ENCODE measurements around the gene RSRC1. TPM values are rescaled to one million over a fixed set of nuclear protein-coding genes. Genes with fewer than 3 reads are reported as not detected.
"Not testable (repeated sequence)": the region's sequence is repeated elsewhere in the genome, so short reads cannot be mapped to it uniquely, and the experiment has no call there.

RSRC1 gene
- total RNA-seq, 1 donor from 2014 or later, result 24.3 TPM

DNA sequence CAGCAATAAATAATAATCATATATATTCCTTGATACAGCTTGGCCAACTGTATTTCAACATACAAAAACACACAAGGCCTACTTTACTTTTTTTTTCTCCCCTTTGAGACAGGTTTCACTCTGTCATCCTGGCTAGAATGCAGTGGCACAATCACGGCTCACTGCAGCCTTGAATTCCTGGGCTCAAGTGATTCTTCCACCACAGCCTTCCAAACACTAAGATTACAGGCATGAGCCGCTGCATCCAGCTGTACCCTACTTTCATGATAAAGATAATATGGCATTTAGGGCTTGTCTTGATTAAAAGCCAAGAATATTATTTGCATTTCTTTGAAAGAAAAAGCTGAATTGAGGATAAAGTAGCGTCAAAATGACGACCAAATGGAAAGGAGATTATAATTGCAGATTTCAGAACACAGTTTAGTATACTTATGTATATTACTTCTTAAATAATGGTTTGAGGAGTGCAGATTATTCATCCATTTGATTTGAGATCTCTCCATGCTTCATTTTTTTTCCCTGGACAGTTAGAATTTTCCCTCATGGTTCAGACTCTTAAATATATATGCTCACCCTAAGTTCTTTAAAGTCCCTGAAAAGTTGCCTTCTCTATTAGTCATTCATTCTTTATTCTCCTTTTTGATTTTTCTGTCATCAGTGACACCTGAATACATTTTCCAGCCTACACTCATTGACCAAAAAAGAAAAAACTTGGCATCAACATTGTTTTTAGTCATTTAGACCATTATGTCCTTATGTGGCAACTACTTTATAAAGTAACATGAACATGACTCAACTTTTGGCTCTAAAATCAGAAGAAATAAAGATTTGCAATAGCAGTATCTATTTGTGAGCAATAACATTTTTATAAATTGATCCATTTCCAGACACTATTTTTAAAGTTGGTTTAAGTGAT lies 412.6 kb downstream of the RSRC1 start:
- DNase-seq (ENCODE audit: low read depth in 2 of 2), result peak in 1 of 2 donors; percentile 1

DNA sequence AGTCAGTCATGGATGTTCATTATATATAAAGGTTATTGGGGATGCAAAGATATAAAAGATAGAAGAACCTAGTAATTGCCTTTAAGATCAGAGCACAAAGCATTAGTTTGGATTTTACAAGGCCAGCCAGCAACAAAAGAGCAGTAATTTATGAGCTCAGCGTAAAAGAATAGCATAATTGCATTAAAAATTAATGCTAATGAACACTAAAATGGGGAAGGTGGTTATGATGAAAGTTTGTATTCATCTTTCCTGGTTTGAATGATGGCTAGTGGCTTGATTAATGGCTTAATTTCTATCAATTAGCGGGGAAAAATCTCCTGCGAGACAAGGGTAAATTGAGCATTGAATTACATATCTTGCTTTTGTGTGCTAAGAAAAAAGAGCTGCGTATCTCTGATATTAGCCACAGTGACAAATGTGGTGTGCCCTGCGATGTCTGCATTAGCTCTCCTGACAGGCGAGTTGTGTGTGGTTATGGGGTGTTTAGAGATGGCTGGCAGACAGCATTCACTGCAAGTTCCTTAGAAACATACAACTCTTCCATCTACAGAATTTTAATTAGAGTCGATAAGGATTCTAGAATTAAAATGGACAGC lies 418.3 kb downstream of the RSRC1 start:
- DNase-seq (ENCODE audit: low read depth in 2 of 2), result no peak

DNA sequence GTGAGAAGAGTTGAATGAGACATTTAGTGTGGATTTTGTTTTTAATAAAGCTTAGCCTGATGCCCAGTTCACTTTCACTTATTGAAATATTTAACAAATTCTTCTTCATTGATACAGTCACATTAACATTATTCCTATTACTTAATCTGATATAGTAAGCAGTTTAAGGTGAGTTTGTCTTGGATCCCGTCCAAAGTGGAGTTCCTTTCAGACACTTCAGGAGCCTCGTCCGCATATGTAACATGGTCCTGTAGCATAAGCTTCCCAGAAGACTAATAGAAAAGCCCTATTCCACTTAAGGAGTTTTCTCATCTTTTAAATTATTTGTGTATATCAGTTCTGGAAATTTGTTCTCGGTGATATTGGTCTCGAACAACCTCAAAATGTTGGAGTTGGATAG lies 421.4 kb downstream of the RSRC1 start:
- DNase-seq (ENCODE audit: low read depth in 2 of 2), result peak in 1 of 2 donors; percentile 28

DNA sequence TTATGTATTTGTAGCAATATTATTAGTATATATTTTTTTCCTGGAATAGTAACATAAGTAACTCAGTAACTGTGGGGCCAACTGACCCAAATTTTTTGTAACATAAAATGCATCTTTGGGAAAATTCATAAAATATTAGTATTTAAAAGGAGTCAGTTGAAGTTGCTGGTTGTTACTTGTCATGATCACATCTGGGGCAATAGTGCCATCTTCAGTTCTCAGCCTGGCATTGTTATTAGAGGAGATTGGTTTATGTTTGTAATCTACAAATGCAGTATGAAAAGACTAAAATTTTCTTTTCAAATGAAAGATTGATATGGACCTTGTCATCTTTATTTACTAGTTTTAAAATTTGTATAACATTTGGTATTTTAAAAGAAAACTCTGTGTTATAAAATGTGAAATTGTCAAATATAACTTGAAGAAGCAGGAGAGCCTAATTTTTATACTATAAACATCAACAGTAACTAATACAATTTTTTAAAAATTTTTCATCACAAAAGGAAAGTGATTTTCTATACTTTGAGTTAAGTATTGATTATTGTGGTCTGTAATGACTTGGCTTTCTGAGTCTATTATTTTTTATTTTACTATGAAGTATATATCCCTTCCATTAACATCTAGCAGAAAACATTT lies 422.3 kb downstream of the RSRC1 start:
- DNase-seq (ENCODE audit: low read depth in 2 of 2), result peak; percentile 35 to 69

DNA sequence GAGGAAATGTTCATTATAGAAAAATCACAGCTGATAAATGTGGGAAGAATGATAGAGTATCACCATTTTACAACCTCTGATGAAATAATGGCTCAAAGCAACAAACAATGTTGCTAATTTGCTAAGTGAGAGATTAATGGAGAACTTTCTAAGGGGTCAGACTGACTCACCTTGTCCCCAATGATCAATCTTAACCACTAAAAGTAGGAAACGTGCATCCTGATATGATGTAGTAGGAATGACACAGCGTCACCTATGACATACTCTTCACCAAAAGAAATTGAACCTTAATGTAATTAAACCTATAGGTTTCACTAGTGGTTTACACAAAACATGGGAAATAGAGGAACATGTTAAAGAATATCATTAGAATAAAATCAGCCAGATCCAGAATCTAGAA lies 426.0 kb downstream of the RSRC1 start:
- no peak for DNase-seq (ENCODE audit: low read depth in 2 of 2)

DNA sequence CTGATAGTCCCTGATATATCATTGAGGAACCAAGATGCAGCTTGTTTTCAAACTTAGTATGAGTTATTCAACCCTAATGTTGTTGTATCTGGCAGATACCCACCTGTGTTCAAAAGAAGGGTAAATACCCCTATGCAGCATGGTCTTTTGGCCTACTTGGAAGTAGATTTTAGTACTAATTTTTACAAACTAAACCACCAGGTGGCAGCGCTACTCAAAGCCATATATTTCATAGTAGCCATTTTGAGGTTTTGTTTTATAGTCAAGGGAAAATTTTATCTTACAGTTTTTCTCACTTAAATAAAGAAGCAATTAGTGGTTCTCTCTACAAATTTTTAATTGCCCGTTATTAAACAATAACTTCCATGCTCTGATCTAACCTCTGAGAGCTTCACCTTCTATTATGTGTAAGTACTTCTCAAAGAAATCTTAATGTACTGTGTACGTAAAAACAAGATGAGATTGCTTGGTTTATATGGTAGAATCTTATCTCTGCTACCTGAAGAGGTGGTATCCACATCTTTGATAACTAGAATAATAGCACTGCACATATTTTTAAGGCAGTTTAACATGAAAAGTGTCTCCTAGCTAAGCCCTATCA lies 429.6 kb downstream of the RSRC1 start:
- peak; percentile 67 for DNase-seq (ENCODE audit: low read depth in 2 of 2)

DNA sequence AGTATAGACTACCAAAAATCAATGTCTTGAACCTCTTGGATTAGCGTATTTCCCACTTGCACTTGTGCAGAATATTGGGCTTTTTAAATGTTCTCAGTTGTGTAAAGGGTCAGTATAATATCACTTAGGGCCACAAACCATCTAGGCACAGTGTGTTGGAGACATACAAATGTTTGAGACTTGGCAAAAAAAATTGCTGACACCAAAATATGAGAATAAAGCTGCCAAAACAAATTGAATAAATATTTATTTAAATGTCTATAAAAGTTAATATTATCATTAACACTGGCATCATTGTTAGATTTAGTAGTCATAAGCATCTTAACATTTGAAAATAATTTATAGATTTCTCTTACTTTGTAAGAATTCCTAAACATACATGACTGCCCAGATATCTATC lies 430.2 kb downstream of the RSRC1 start:
- no peak for DNase-seq (ENCODE audit: low read depth in 2 of 2)

DNA sequence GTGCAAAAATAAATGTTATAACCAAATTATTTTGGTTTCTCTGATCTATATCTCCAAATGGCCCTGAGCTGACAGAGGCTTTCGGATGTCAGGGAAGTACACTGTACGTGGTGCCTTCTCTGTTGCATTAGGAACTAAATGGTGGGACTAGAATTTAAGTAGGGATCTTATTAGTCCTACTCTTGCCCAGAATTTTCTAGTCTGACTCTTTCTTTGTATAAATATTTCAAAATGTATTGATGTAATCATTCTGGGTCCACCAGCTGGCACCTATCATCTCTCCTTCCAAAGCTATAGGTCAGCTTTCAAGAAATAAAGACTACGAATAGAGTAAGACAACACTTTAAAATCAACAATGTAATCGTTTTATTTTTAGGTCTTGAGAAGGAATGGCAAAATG lies 438.8 kb downstream of the RSRC1 start:
- DNase-seq (ENCODE audit: low read depth in 2 of 2), result no peak

DNA sequence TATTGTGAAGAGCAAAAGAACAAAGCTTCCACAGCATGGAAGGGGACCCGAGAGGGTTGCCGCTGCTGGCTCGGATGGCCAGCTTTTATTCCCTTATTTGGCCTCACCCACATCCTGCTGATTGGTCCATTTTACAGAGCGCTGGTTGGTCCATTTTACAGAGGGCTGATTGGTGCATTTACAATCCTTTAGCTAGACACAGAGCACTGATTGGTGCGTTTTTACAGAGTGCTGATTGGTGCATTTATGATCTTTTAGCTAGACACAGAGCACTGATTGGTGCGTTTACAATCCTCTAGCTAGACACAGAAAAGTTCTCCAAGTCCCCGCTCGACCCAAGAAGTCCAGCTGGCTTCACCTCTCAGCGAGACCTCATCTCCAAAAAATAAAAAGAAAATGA lies 440.0 kb downstream of the RSRC1 start:
- not testable (repeated sequence) for DNase-seq (ENCODE audit: low read depth in 2 of 2)

DNA sequence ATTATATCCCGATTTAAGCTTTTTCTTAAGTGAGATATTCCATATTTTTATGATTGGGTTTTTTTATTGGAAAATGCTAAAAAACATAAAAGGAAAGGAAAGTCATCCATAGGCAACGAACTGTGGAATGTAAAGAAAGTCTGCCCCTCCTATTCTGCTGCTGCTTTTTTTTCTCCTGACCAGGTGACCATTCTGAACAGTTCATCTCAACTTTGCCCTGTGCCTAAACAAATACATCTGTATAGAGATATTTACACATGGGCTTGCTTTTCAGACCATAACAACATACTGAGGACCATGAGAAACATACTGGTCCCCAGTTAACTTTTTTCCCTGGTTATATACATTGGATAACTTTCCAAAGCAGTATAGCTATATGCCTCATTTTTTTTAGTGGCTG lies 442.2 kb downstream of the RSRC1 start:
- no peak for DNase-seq (ENCODE audit: low read depth in 2 of 2)

DNA sequence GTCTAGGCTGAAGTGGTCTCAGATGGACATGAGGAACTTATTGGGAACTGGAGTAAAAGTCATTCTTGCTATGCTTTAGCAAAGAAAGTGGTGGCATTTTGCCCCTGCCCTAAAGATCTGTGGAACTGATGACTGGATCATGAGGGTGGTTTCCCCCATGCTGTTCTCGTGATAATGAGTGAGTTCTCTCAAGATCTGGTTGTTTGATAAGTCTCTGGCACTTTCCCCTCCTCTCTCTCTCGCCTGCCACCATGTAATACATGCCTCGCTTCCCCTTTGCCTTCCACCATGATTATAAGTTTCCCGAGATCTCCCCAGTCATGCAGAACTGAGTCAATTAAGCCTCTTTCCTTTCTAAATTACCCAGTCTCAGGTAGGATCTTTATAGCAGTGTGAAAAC lies 449.6 kb downstream of the RSRC1 start:
- DNase-seq (ENCODE audit: low read depth in 2 of 2), result no peak

DNA sequence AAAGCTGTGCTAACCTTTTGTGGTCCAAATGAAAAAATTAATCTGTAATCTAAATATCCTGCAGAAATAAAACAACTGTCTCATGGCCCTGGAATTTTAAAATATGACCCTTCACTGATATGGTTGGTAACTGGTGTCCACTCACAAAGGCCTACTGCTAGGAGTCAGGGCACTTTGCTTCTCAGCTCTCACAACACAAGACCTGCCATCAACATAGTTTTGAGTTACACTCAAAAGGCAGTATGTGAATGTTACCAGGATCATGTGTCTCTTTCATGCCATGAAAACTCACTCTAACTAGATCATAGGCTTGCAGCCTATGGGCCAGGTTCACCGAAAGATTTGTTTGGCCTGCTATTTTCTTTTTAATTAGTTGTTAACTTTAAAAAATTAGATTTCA lies 451.1 kb downstream of the RSRC1 start:
- DNase-seq (ENCODE audit: low read depth in 2 of 2), result no peak

DNA sequence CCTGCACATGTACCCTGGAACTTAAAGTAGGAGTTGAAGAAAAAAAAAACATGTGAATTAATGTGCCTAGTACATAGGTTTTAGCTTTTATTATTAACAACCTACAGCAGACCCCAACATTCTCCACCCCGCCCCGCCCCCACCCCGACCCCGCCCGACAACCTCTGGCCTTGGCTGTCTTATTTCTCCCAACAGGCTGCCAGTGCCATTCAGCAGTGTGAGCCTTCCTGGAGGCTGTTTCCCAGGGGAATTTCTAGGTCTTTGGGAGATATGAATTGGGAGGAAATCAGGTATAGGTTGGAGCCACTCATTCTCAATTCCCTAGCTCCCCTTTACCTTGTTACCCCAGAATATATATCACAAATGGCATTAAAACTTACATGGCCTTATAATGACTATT lies 452.8 kb downstream of the RSRC1 start:
- no peak for DNase-seq (ENCODE audit: low read depth in 2 of 2)

DNA sequence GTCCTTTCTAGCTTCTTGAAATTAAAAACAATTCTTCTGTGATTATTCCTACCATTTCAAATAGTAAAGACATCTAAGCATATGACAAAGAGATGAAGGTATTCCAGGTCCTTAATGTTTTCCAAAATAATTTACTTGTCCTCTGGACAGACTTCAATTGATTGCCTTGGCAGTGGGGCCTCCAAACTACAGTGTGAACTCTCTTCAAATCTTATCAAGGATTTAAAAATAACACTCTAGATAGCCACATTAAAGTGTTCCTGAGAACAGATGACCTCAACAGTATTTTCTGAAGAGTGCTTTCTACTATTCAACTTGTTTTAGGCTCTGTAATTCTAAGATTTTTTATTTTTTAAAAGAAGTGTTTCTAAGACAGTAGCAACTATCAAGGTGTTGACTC lies 453.2 kb downstream of the RSRC1 start:
- DNase-seq (ENCODE audit: low read depth in 2 of 2), result no peak

DNA sequence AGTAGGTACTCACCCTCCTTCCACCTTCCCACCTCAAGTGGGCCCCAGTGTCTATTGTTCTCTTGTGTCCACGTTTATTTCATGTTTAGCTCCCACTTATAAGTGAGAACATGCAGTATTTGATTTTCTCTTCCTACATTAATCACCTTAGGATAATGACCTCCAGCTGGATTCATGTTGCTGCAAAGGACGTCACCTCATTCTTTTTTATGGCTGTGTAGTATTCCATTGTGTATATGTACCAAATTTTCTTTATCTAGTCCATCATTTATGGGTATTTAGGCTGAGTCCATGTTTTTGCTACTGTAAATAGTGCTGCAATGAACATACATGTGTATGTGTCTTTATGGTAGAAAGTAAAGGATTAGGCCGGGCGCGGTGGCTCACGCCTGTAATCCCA lies 455.2 kb downstream of the RSRC1 start:
- DNase-seq (ENCODE audit: low read depth in 2 of 2), result no peak

DNA sequence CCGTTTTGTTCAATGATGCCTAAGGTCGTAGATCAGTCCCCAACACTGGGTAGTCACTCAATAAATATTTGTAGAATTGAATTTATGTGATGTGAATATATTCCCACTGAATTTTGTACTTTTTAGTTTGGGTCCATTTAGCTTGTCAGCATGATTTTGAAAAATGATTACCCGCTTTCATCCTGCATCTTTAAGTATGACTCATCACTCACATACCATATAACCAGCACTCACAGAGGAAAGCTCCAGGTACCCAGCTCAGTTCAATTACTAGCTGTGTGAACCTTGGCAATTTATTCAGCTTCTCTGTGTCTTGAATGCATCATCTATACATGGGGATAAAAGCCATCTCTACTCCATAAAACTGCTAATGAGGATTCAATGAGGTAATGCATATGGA lies 458.9 kb downstream of the RSRC1 start:
- DNase-seq (ENCODE audit: low read depth in 2 of 2), result no peak

DNA sequence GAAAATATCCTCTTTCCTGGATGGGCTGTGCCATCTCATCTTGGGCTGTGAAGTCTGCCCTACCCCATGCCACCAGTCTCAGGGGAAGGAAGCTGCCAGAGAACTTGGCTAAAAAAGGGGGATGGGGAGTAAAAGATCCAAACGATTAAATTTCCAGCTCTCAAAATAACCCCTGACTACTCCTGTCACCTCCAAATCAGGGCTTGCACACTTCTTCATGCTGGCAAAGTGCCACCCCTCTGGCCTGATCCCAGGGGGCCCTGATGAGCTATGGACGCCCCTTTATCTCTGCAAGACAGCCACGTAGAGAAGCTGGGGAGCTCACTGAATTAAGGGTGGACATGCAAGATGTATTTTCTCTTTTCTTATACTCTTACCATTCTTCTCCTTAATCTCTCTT lies 459.9 kb downstream of the RSRC1 start:
- DNase-seq (ENCODE audit: low read depth in 2 of 2), result no peak

DNA sequence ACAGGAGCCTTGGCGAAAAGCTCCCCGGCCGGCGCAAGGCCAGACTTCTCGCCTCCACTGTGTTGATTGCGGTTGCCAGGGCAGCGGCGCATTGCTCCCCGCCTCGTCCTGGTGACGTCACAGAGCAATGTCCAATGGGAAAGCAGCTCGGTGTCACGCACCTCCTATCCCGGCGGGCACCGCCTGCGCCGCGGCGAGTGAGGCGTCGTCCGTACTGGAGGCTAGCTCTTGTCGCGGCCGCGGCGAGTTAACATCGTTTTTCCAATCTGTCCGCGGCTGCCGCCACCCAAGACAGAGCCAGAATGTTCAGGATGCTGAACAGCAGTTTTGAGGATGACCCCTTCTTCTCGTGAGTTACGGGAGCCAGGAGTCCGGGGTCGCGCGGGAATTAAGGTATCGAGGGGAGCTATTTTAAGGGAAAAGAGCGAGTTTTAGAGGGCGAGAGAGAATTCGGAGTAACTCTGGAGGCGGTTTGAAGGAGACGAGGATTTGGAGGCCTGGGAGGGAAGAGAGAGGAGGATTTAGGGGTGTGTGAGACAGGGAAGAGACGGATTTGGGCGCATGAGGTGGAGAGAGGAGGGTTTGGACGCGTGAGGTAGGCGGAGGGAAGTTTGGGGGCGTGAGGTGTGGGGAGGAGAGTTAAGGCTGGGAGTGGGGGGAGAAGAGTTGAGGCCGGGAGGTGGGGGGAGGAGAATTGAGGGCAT lies 461.3 kb downstream of the RSRC1 start, which contains the start of gene MLF1:
Gene MLF1, plus strand, starts transcription at position 196 of the 704 bp plus-strand sequence. Its CDS starts 107 bp downstream, at position 303.
- peak; percentile 96 to 97 for DNase-seq (ENCODE audit: low read depth in 2 of 2)

DNA sequence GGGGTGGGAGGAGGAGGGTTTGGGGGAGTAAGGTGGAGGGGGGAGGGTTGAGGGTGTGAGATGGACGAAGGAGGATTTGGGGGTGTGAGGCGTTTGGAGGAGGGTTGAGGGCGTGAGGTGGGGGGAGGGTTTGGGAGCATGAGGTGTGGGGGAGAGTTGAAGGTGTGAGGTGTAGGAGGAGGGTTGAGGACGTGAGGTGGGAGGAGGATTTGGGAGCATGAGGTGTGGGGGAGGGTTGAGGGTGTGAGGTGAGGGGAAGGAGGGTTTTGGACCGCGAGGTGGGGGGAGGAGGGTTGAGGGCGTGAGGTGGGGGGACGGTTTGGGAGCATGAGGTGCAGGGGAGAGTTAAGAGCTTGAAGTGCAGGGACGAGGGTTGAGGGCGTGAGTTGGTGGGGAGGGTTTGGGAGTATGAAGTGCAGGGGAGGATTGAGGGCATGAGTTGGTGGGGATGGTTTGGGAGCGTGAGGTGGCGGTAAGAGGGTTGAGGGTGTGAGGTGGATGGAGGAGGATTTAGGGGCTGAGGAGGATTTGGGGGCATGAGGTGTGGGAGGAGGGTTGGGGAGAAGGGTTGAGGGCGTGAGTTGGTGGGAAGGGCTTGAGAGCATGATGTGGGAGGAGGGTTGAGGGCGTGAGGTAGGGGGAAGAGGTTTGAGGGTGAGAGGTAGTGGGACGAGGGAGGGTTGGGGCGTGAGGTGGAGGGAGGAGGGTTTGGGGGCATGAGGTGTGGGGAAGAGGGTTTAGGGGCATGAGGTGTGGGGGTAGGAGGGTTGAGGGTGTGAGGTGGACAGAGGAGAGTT lies 462.3 kb downstream of the RSRC1 start:
- no peak for DNase-seq (ENCODE audit: low read depth in 2 of 2)

DNA sequence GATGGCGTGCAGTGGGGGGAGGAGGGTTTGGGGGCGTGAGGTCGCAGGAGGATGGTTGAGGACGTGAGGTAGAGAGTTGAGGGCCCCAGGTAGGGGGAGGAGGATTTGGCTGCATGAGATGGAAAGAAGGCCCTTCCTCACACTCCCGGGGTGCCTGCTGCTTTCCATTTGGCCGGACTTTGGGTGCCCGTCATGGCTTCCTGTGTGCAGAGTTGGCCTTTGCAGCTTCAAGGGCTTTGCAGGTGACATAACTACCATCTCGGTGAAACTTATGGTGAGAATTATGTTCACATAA lies 462.8 kb downstream of the RSRC1 start:
- DNase-seq (ENCODE audit: low read depth in 2 of 2), result no peak

DNA sequence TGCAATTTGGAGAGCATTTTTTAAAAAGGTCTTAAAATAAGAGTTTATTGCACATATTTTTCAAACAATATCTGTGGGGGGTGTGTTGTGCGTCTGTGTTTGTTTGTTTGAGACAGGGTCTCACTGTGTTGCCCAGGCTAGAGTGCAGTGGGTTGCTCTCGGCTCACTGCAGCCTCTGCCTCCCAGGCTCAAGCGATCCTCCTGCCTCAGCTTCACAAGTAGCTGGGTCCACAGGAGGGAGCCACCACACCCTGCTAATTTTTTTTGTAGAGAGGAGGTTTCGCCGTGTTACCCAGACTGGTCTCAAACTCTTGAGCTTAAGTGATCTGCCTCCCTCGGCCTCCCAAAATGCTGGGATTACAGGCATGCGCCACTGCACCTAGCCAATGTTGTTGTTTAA lies 463.8 kb downstream of the RSRC1 start:
- DNase-seq (ENCODE audit: low read depth in 2 of 2), result no peak
